Naive B cell (primary cell): ENCODE data around the gene RAB25. TPM values are rescaled to one million over a fixed set of nuclear protein-coding genes. Genes with fewer than 3 reads are reported as not detected.

Source experiments
- ATAC-seq, 2 donors: fragments of 150-1000 bp; cut with Tn5 transposase; 2 replicates each; pipeline ENCODE4 v1.10.0; 2021; ENCODE audit warnings: low read depth in 2 of 2, mild to moderate bottlenecking in 2 of 2, moderate library complexity in 2 of 2
- DNase-seq: peaks from one replicate; pipeline ENCODE4 v3.0.0; 2022
- H3K27ac Mint-ChIP-seq, 6 donors: one replicate each; pipeline ENCODE4 v1.8.0; 2020 to 2022; ENCODE audit warnings: mild to moderate bottlenecking in 6 of 6, mixed read lengths in 6 of 6, moderate library complexity in 5 of 6, inconsistent platforms in 2 of 6
- H3K27me3 Mint-ChIP-seq, 3 donors: one replicate each; pipeline ENCODE4 v1.8.0; 2021 to 2022; ENCODE audit warnings: mixed read lengths in 3 of 3, mild to moderate bottlenecking in 1 of 3
- H3K36me3 Mint-ChIP-seq, 2 donors: one replicate each; pipeline ENCODE4 v1.8.0; 2020 to 2022; ENCODE audit warnings: mixed read lengths in 2 of 2, inconsistent platforms in 1 of 2, mild to moderate bottlenecking in 1 of 2
- H3K4me1 Mint-ChIP-seq, 3 donors: one replicate each; pipeline ENCODE4 v1.8.0; 2020 to 2022; ENCODE audit warnings: mixed read lengths in 3 of 3, inconsistent platforms in 1 of 3, mild to moderate bottlenecking in 1 of 3, moderate library complexity in 1 of 3
- H3K4me3 Mint-ChIP-seq, 8 donors: one replicate each; pipeline ENCODE4 v1.8.0; 2020 to 2022; ENCODE audit warnings: mild to moderate bottlenecking in 8 of 8, mixed read lengths in 8 of 8, moderate library complexity in 8 of 8, inconsistent platforms in 2 of 8
- H3K9me3 Mint-ChIP-seq, 7 donors: one replicate each; pipeline ENCODE4 v1.8.0; 2020 to 2022; ENCODE audit warnings: mixed read lengths in 7 of 7, mild to moderate bottlenecking in 5 of 7, inconsistent platforms in 2 of 7, moderate library complexity in 1 of 7
- polyA plus RNA-seq, 6 donors: library from polyadenylated mRNA; unstranded; fragments of 300-500 nt; fragmentation: Illumina TruSeq; gene quantifications; one replicate each; pipeline ENCODE4 v1.2.3, GENCODE V29; 2021; ENCODE audit warnings: low read depth in 6 of 6

Gene RAB25
- polyA plus RNA-seq, 6 donors from 2014 or later: not detected

DNA sequence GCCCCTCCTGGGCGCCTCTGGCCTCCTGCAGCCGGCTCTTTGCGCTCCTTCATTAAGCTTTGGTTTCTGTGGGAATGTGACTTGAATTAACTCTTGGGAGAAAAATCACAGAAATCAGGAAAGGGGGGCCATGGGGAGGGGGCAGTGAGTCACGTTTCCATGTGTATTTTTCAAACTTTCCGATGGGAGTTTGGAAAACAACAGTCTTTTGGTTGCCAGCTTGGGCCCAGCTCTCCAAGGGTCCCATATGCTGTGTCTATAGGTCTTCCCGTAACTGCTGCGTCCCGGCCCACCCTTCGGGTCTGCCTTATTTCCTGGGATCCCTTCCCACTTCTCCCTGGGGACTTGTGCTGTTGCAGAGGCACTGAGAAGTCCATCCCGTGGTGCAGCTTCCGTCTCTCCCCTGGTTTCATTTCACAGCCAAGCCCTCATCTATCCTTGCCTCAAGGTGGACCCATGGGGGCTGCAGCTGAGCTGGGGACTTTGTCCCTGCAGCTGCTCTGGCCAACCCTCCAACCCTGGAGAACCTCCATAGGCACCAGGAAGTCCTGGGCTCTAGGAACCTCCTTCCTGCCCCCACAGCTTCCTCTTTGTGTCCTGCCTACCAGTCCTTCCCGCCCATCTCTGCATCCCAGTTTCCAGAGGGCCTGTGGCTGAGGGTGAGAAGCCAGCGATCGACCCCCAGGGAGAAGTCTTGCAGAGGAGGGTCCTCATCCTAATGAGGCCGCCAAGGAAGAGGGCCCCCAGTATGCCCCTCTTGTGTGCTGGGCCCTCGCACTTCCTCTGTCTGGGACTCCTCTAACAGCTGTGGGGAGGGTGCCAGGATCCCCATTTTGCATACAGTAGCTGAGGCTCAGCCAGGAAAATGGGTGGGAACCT lies 41.9 kb downstream of the RAB25 start:
- DNase-seq (no peak), ATAC-seq (no peak)
- H3K27ac Mint-ChIP-seq: peak overlapping the region in 5 of 6 donors; percentile 77 to 100 (median 93)
- no peaks in the 10 kb centered on the region for H3K9me3 Mint-ChIP-seq
- H3K4me3 Mint-ChIP-seq: no peak overlapping the region
- H3K27me3 Mint-ChIP-seq: peaks cover 4 to 47% (median 19%) of the 10 kb centered on the region in 3 donors
- peaks cover 24 to 36% (median 35%) of the 10 kb centered on the region in 3 donors for H3K4me1 Mint-ChIP-seq
- no peaks in the 10 kb centered on the region for H3K36me3 Mint-ChIP-seq

- H3K27me3 Mint-ChIP-seq: peaks cover 4 to 47% (median 19%) of the 10 kb centered on the region in 3 donors
- peaks cover 20 to 33% (median 32%) of the 10 kb centered on the region in 3 donors for H3K4me1 Mint-ChIP-seq
- H3K27ac Mint-ChIP-seq: peak overlapping the region; percentile 99 to 100 (median 100)
- no peak for DNase-seq
- ATAC-seq: no peak
- H3K4me3 Mint-ChIP-seq: peak overlapping the region in 3 of 8 donors; percentile 3 to 83 (median 68)
- H3K9me3 Mint-ChIP-seq: no peaks in the 10 kb centered on the region
- no peaks in the 10 kb centered on the region for H3K36me3 Mint-ChIP-seq
Observed at GRCh38 chr1:156103521-156103947, 42.6 kb downstream of the RAB25 start.

DNA sequence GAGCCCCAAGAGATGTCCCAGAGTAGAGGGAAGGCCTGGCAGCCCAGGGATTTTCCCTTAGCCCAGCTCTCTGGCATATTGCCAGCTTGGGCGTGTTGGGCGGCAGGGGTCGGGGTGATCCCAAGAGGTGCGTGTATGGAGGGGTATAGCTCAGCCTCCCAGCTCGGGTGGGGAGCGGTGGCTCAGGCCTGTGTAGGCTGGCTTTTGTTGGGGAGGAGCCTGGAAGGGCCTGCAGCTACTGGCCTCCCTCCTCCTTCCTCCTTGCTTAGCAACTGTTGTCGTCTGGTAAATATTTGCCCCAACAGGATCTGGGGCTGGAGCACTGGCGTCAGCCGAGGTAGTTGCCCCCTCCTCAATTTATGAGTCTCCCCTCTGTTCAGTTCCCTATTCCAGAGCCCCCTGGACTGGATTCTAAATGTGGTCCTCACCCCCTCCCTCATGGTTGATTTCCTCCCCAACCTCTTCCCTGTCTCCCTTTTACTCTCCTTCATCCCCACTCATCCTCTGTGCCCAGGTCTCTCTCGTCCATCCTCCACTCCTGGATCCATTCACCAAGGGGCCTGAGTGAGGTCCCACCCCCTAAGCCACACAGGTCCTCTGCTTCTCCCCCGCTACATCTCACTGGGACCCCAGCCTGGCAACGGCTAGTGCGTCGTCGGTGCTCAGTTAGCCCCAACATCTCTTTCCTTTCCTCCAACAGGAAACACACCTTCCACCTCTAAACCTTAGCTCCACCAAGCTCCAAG lies 43.3 kb downstream of the RAB25 start:
- H3K4me1 Mint-ChIP-seq: peaks cover 20 to 33% (median 32%) of the 10 kb centered on the region in 3 donors
- ATAC-seq (peak; percentile 6 to 8), DNase-seq (peak; percentile 38)
- peaks cover 4 to 47% (median 19%) of the 10 kb centered on the region in 3 donors for H3K27me3 Mint-ChIP-seq
- H3K27ac Mint-ChIP-seq: peak overlapping the region; percentile 99 to 100 (median 100)
- no peaks in the 10 kb centered on the region for H3K9me3 Mint-ChIP-seq
- no peaks in the 10 kb centered on the region for H3K36me3 Mint-ChIP-seq
- H3K4me3 Mint-ChIP-seq: peak overlapping the region; percentile 28 to 83 (median 64)

GRCh38 chr1:156104861-156105832 lies 44.2 kb downstream of the RAB25 start:
- Mint-ChIP-seq H3K4me1 (peaks cover 20 to 33% (median 32%) of the 10 kb centered on the region in 3 donors), H3K27ac (peak overlapping the region; percentile 100), H3K36me3 (no peaks in the 10 kb centered on the region), H3K4me3 (peak overlapping the region; percentile 82 to 93 (median 86)), H3K27me3 (peaks cover 2 to 46% (median 17%) of the 10 kb centered on the region in 3 donors), H3K9me3 (no peaks in the 10 kb centered on the region)
- no peak for DNase-seq
- no peak for ATAC-seq

DNA sequence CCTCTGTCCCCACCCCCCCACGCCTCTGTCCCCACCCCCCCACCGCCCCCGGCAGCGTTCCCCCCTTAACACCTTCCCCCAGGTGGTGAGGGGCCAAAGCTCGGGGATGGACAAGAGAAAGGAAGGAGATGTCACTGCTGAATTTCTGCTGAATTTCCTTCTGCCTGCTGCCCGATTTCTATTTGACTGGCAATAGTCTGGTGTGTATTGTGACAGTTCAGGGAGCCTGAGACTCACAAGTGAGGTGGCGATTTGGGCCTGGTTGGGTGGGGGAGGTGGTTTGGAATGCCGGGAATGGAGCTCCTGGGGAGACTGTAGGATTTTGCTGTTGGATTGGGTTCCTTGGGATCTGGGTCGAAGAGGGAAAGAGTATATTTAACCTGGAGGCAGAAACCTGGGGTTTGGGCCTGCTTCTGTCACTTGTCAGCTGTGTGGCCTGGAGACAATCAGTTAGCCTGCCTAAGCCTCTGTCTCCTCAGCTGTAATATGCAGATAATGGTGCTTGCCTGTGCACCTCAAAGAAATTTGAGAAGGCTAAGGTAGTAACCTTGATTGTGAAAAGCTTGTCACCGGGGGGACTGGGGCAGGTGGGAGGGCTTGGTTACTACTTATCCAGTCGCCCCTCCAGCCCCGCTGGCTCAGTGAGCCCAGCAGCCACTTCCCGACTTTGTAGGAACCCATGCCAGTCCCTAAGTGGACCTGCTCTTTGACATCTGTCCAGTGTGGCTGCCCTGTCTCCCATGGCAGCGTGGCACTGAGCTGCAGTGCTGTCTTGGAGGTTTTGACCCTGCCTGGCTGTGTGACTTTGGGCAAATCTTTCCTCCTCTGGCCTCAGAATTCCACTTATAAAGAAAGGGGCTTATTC lies 45.9 kb downstream of the RAB25 start:
- Mint-ChIP-seq H3K27me3 (peaks cover 3 to 41% (median 9%) of the 10 kb centered on the region in 3 donors), H3K27ac (peak overlapping the region; percentile 100), H3K4me3 (peak overlapping the region; percentile 69 to 92 (median 84)), H3K9me3 (no peaks in the 10 kb centered on the region), H3K4me1 (peaks cover 20 to 33% (median 30%) of the 10 kb centered on the region in 3 donors), H3K36me3 (no peaks in the 10 kb centered on the region)
- DNase-seq (no peak), ATAC-seq (no peak)

- ATAC-seq: no peak
- no peaks in the 10 kb centered on the region for H3K9me3 Mint-ChIP-seq
- H3K4me3 Mint-ChIP-seq: peak overlapping the region in 2 of 8 donors; percentile 10 to 83
- H3K27me3 Mint-ChIP-seq: peaks cover 3 to 39% (median 15%) of the 10 kb centered on the region in 3 donors
- no peak for DNase-seq
- H3K36me3 Mint-ChIP-seq: no peaks in the 10 kb centered on the region
- peak overlapping the region; percentile 100 for H3K27ac Mint-ChIP-seq
- H3K4me1 Mint-ChIP-seq: peaks cover 20 to 30% (median 29%) of the 10 kb centered on the region in 3 donors
Observed at GRCh38 chr1:156108057-156108456, 47.1 kb downstream of the RAB25 start.

DNA sequence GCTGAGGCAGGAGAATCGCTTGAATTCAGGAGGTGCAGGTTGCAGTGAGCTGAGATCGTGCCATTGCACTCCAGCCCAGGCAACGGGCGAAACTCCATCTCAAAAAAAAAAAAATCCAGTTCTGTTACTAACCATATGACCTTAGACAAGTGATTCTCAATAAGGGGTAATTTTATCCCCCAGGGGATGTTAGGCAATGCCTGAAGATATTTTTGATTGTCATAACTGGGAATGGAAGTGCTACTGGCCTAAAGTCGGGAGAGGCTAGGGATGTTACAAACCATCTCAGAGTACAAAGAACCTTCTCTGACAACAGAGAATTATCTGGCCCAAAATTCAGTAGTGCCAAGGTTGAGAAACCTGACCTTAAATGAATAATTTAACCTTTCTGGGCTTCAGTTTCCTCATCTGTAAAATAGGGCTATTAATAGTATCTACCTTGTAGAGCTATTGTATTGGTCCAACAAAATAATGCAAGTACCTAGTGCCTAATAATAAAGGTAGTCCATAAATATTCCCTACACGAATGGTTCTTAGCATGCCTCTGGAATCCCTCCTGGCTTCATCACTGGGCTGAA lies 47.8 kb downstream of the RAB25 start:
- H3K4me3 Mint-ChIP-seq: peak overlapping the region in 1 of 8 donors; percentile 22
- ATAC-seq (no peak), DNase-seq (no peak)
- H3K9me3 Mint-ChIP-seq: no peaks in the 10 kb centered on the region
- no peaks in the 10 kb centered on the region for H3K36me3 Mint-ChIP-seq
- peak overlapping the region; percentile 75 to 100 (median 100) for H3K27ac Mint-ChIP-seq
- H3K27me3 Mint-ChIP-seq: peaks cover 7 to 39% (median 22%) of the 10 kb centered on the region in 3 donors
- peaks cover 17 to 28% (median 26%) of the 10 kb centered on the region in 3 donors for H3K4me1 Mint-ChIP-seq

GRCh38 chr1:156110252-156110651 lies 49.3 kb downstream of the RAB25 start:
- Mint-ChIP-seq H3K4me3 (no peak overlapping the region), H3K36me3 (no peaks in the 10 kb centered on the region), H3K27ac (peak overlapping the region in 3 of 6 donors; percentile 4 to 100 (median 79)), H3K9me3 (no peaks in the 10 kb centered on the region), H3K4me1 (peaks cover 20 to 27% (median 20%) of the 10 kb centered on the region in 3 donors), H3K27me3 (peaks cover 19 to 44% (median 37%) of the 10 kb centered on the region in 3 donors)
- ATAC-seq: no peak
- DNase-seq: no peak

- H3K4me3 Mint-ChIP-seq: no peak overlapping the region
- peaks cover 29 to 56% (median 49%) of the 10 kb centered on the region in 3 donors for H3K27me3 Mint-ChIP-seq
- DNase-seq (no peak), ATAC-seq (no peak)
- H3K4me1 Mint-ChIP-seq: peaks cover 20 to 26% (median 23%) of the 10 kb centered on the region in 3 donors
- peak overlapping the region in 3 of 6 donors; percentile 70 to 92 (median 88) for H3K27ac Mint-ChIP-seq
- H3K9me3 Mint-ChIP-seq: no peaks in the 10 kb centered on the region
- H3K36me3 Mint-ChIP-seq: peaks cover 0 to 5% of the 10 kb centered on the region in 2 donors
Observed at GRCh38 chr1:156111355-156111962, 50.5 kb downstream of the RAB25 start.

DNA sequence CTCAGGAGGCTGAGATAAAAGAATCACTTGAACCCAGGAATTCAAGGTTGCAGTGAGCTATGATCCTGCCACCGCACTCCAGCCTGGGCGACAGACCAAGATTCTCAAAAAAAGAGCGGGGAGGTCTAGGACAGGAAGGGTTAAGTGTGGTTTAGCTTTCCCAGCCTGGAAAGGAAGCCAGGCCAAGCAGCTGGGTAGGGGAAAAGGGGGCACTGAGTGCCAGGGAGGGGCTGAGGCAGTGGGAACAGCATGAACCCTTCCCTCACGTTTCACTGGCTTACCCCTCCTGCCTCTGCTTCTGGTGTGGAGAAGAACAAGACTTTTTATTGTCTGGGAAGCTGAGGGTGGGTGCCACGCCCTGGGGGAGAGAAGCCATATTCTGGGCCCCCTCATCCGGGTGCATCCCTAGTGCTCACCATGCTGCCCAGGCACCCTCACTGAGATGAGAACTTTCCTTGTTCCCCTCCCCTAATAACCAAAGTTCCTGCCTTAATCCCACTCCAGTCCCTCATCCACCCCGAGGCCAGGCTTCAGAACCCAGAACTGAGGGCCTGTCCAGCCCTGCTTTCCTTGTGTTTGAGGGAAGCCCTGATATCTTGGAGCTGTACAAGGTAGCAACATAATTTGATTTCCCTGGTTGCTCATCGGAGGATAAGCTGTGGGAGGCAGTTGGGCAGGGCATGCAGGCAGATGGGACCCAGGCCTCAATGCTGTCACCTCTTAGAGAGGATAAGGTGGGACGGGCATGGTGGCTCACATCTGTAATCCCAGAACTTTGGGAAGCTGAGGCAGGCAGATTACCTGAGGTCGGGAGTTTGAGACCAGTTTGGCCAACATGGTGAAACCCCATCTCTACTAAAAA lies 51.5 kb downstream of the RAB25 start:
- ATAC-seq (no peak), DNase-seq (no peak)
- H3K36me3 Mint-ChIP-seq: peaks cover 0 to 8% of the 10 kb centered on the region in 2 donors
- H3K9me3 Mint-ChIP-seq: no peaks in the 10 kb centered on the region
- H3K4me3 Mint-ChIP-seq: peak overlapping the region in 3 of 8 donors; percentile 17 to 53 (median 35)
- H3K27ac Mint-ChIP-seq: peak overlapping the region in 3 of 6 donors; percentile 73 to 92 (median 85)
- H3K27me3 Mint-ChIP-seq: peaks cover 31 to 62% (median 52%) of the 10 kb centered on the region in 3 donors
- peaks cover 18 to 22% (median 20%) of the 10 kb centered on the region in 3 donors for H3K4me1 Mint-ChIP-seq
